GM19023 (cell line): ENCODE results near the gene TMEM120B.
A peak's percentile ranks its signal among the peaks of the same experiment; 100 is the strongest.
"Not testable (repeated sequence)": the region's sequence is repeated elsewhere in the genome, so short reads cannot be mapped to it uniquely, and the experiment has no call there.

Source experiments
- ATAC-seq: cut with Tn5 transposase; IDR thresholded peaks from one replicate; pipeline ENCODE4 v1.9.1; 2021; ENCODE audit warnings: mild to moderate bottlenecking, moderate library complexity; ENCODE audit not compliant: unreplicated experiment

TMEM120B gene

GRCh38 chr12:121789233-121789781 lies 76.8 kb downstream of the TMEM120B start:
- no peak for ATAC-seq

GRCh38 chr12:121789800-121790728 lies 77.5 kb downstream of the TMEM120B start:
- peak; percentile 40 for ATAC-seq

- not testable (repeated sequence) for ATAC-seq
These were observed 78.2 kb downstream of the TMEM120B start for GRCh38 chr12:121790785-121791184.

- no peak for ATAC-seq
These were observed 79.4 kb downstream of the TMEM120B start for GRCh38 chr12:121791671-121792551.

- ATAC-seq: no peak
These were observed 80.3 kb downstream of the TMEM120B start for GRCh38 chr12:121792607-121793439.

- ATAC-seq: peak; percentile 19
These were observed 80.9 kb downstream of the TMEM120B start, which contains the start of gene RHOF for GRCh38 chr12:121793440-121793837. TSS of gene RHOF (minus strand) at chr12:121793688. CDS start at chr12:121793633, 55 bp downstream.

GRCh38 chr12:121793838-121794533 lies 81.4 kb downstream of the TMEM120B start:
- peak; percentile 45 for ATAC-seq

- peak; percentile 2 for ATAC-seq
These were observed 82.0 kb downstream of the TMEM120B start for GRCh38 chr12:121794534-121795033.

GRCh38 chr12:121795034-121795968 lies 82.7 kb downstream of the TMEM120B start:
- ATAC-seq: no peak

GRCh38 chr12:121796855-121797751 lies 84.6 kb downstream of the TMEM120B start:
- no peak for ATAC-seq

- ATAC-seq: no peak
These were observed 85.6 kb downstream of the TMEM120B start for GRCh38 chr12:121797937-121798786.

GRCh38 chr12:121798787-121799155 lies 86.2 kb downstream of the TMEM120B start:
- no peak for ATAC-seq

GRCh38 chr12:121799156-121799841 lies 86.7 kb downstream of the TMEM120B start:
- peak; percentile 4 for ATAC-seq

- ATAC-seq: peak; percentile 33
These were observed 87.5 kb downstream of the TMEM120B start for GRCh38 chr12:121799842-121800693.
